K562 (cell line): ENCODE measurements around the gene F13A1. TPM values are rescaled to one million over a fixed set of nuclear protein-coding genes. Genes with fewer than 3 reads are reported as not detected.

Source experiments
- CTCFL ChIP-seq: IDR thresholded peaks from 2 replicates; pipeline ENCODE4 v1.6.1; 2011; ENCODE audit warnings: borderline replicate concordance, low read depth, mild to moderate bottlenecking, moderate library complexity, low read length; ENCODE audit not compliant: insufficient read depth, poor library complexity, severe bottlenecking
- GTF2F1 ChIP-seq: IDR thresholded peaks from 2 replicates; pipeline ENCODE4 v1.6.1; 2011; ENCODE audit warnings: low read depth, low read length, improper control_type of control experiment
- MBD2 ChIP-seq: sonication (generic); IDR thresholded peaks from 2 replicates; pipeline ENCODE4 v1.6.1; 2016; ENCODE audit warnings: low read depth, borderline replicate concordance
- RBM22 ChIP-seq: fragments of 200-400 bp; formaldehyde crosslinking; IDR thresholded peaks from 2 replicates; pipeline ENCODE4 v1.6.1; 2018; ENCODE audit warnings: low read length, low read depth; ENCODE audit not compliant: poor library complexity, severe bottlenecking
- ZBTB40 ChIP-seq, 2 experiments: fragments of 450-650 bp in 1 of 2; sonication (generic) in 1 of 2; formaldehyde crosslinking in 1 of 2; IDR thresholded peaks; 2 replicates each; pipeline versions ENCODE4 v1.7.1 to v1.9.0; 2016 to 2022; ENCODE audit warnings: inconsistent platforms in 1 of 2, mild to moderate bottlenecking in 1 of 2, missing genetic modification reagents in 1 of 2
- polyA plus RNA-seq, 8 experiments: library from polyadenylated mRNA; depleted of rRNA in 4 of 8; stranded (reverse) in 5 of 8; unstranded in 3 of 8; fragments of >200 nt; fragmentation: Nextera tagmentation in 2 of 8; fragmentation: Illumina TruSeq in 1 of 8; extraction: Ambion mirVana in 2 of 8; extraction: Trizol in 1 of 8; gene quantifications; 2 replicates each; pipeline versions ENCODE4 v1.2.1 to v1.2.3, GENCODE V29; 2011 to 2014; ENCODE audit warnings: inconsistent platforms in 1 of 8, missing spikeins in 1 of 8
- total RNA-seq, 7 experiments: library from RNA; depleted of rRNA in 6 of 7; stranded (reverse); fragments of >200 nt in 6 of 7; fragmentation: Illumina TruSeq in 2 of 7; extraction: Trizol in 2 of 7; gene quantifications; 2 replicates each; pipeline versions ENCODE4 v1.2.1 to v1.2.3, GENCODE V29; 2011 to 2021; ENCODE audit warnings: low replicate concordance in 1 of 7

F13A1 gene
- total and polyA plus RNA-seq, 9 of the 15 experiments (the other 6 are each of a cell fraction or from before 2014, with no cell fraction given), result 0.33 TPM; not detected in 8

DNA sequence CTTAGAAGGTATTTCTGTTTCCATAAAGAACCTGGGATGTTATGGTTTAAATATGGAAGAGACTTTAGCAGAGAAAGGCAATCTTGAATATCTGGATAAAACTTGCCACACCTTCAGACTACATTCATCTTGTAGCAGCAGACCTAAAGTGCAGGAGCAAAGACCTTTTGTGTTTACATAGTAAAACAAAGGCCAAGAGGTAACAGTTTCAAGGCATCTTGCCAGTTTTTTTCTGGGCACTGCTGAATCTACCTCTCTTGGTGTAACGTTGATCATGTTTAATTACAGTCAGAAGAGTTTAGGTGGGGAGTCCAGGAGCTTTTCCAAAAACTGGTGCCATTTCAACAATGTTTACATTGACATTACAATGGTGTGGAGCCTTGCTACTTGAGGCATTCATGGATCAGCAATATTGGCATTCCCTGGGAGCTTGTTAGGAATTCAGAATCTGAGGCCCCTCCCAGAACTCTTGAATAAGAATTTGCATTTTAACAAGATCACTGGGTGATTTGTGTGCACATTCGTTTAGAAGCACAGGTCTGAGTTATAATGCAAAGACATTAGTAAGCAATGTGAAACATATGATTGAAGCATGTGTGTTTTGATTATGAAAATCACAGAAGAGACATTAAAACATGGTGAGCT, 94.5 kb downstream of the F13A1 start (continued):
- TF ChIP-seq ZBTB40 (IDR thresholded peaks at IDR 0.05), result no peak
- TF ChIP-seq ZBTB40 (CRISPR knock-in tag; IDR thresholded peaks at IDR 0.05), result no peak
- no peak for TF ChIP-seq GTF2F1
- TF ChIP-seq RBM22, result no peak
- TF ChIP-seq MBD2, result no peak
- no peak for TF ChIP-seq CTCFL
